GM11168 (cell line): Measurements from ENCODE around the gene ATP6V0C.
"Not testable (repeated sequence)": the region's sequence is repeated elsewhere in the genome, so short reads cannot be mapped to it uniquely, and the experiment has no call there.

Source experiments
- in situ Hi-C: fragments of 300-500 bp; cut with MboI; formaldehyde crosslinking; loops from one replicate; pipeline ENCODE4 v1.12.0; 2022; ENCODE audit warnings: low sequenced_read_pairs; ENCODE audit not compliant: unreplicated experiment

Gene ATP6V0C

DNA sequence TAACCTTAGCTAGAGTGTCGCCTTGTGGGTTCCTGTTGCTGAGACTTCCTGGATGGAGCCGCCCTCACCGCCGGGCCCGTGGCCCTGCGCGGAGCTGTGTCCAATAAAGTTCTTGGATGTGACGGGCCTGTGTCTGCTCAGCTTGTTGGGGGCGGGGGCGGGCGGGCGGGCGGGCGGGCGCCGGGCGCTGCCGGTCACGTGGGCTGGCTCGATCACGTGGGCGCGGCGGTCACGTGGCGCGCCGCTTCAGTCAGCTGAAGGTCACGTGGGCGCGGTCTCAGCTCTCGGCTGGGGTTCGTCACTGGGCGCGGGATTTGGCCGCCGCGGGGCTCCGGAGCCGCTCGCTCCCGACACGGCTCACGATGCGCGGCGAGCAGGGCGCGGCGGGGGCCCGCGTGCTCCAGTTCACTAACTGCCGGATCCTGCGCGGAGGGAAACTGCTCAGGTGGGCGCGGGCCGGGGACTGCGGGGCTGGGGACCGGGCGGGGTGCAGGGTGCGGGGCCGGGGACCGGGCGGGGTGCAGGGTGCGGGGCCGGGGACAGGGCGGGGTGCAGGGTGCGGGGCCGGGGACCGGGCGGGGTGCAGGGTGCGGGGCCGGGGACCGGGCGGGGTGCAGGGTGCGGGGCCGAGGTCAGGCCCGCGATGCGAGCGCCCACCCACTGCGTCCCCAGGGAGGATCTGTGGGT lies 6.5 kb downstream of the ATP6V0C start, which contains the start of gene AMDHD2:
AMDHD2 (plus strand) TSS at position 275 of the 687 bp plus-strand sequence; CDS start at position 363, 88 bp downstream.
- in situ Hi-C loops: no loop called here

DNA sequence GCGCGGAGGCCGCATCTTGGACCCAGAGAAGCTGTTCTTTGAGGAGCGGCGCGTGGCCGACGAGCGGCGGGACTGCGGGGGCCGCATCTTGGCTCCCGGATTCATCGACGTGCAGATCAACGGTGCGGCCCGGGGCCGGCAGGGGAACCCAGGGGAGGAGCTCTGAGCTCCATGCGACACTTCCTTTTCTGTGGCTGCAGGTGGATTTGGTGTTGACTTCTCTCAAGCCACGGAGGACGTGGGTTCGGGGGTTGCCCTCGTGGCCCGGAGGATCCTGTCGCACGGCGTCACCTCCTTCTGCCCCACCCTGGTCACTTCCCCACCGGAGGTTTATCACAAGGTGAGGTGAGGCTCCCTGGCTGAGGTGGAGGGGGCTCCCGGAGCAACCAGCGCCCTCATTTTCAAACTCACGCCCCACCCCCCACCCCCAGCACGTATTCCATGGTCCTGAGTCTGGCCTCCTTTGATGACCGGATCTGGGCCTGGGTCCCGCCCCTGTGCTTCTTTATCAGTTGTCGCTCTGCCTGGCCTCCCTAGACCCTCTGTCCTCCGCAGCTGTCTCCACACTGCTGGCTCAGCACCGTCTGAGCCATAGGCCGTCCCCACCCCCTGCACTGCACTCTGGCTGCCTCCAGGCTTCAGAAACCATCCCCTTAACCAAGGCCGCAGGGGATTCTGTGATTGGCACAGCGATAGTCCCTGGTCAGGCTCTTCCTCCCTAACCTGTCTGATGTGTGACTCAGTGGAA lies 7.2 kb downstream of the ATP6V0C start:
- in situ Hi-C loops: no loop called here

DNA sequence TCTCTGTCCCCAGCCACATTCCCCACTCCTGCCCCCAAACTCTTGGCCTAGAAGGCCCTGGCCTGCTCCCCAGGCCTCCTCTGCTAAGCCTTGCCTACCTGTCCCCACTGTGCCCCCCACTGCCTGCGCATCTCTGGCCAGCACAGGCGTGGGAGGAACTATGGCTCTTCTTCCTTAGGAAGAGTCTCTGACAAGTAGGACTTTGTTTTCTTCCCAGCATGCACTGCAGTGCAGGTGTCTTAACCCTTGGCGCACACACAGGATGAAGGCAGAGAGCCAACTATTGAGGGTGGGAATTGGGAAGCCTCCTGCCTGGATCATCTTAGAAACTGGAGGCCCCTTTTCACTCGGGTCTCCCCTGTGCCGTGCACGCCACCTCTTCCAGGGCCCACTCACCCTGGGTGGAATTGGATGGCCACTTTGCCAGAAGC lies 10.1 kb downstream of the ATP6V0C start:
- in situ Hi-C loops: no loop called here

DNA sequence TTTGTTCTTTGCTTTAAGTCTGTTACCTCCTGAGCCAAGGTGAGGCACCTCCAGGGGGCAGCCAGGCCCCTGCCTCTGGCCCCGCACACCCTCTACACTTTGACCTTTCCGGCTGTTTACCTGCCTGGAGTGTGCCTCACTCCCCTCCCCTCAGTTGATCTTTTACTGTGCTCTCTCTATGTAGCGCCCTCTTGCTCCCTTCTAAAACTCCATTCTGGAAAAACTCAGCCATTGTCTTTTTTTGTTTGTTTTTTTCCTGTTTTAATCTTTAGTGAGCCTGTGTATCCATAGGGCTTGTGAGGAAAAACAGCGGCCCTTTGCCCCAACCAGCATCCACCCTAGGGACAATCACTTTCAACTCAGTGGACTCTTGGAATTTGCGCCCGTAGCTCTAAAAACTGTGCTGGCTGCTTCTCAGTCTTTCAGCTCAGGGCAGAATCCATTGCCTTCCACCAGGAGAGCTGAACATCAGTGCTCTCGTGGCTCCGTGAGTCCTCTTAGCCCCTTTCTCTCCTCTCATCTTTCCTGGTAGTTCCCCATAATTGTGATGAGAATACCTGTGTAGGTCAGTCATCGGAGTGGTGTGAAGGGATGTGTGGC lies 10.7 kb downstream of the ATP6V0C start:
- in situ Hi-C loops: no loop called here

DNA sequence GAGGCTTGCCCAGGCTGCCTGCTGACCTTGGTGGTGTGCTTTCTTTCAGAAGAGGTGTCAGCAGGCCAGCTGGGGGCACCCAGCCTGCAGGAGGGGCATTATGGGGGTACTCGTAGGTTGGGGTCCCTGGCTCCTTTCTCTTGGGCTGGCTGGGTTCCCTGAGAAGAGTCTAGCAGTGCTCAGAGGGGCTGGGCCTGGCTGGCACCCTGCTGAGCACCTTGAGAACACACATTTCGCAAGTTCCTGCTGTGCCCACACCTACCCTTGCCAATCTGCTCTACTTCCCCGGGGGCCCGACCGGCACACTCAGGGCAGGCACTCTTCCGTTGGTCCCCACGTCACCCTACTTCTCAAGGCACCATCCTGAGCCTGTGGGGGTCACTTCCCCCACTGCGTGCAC lies 12.4 kb downstream of the ATP6V0C start:
- in situ Hi-C loops: no loop called here

DNA sequence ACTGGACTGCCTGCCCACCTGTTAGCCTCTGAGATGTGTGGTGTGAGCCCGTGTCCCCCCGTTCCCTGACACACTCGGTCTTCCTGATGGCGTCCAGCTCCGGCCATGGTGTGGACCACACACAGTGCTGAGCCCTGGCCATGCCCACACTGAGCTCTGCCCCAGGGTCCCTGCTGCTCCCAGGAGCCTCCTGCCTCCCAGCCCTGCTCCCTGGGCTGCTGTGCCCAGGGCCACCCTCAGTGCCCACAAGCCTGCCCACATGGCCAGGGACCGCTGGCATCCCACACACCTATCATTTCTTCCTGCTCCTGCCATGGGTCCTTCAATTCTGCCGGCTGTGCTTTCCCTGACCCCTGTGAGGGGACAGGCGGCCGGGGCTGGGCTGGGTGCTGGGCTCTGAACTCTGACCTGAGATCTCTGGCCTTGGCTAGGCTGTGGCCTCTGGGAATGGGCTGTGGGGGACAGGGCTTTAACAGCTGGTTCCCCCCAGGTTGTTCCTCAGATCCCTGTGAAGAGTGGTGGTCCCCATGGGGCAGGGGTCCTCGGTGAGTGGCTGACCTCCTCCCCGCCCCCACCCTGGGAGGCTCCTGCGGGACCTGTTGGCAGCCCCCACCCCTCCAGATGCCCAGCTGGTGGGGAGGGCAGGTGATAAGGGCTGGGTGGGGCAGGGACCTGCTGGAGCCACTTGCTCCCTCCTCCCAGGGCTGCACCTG lies 13.5 kb downstream of the ATP6V0C start:
- in situ Hi-C loops: no loop called here

DNA sequence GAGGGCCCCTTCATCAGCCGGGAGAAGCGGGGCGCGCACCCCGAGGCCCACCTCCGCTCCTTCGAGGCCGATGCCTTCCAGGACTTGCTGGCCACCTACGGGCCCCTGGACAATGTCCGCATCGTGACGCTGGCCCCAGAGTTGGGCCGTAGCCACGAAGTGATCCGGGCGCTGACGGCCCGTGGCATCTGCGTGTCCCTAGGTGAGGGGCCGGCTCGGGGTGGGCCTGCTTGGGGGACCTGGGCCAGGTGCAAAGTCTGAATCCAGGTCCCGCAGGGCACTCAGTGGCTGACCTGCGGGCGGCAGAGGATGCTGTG lies 14.0 kb downstream of the ATP6V0C start:
- in situ Hi-C loops: no loop called here

DNA sequence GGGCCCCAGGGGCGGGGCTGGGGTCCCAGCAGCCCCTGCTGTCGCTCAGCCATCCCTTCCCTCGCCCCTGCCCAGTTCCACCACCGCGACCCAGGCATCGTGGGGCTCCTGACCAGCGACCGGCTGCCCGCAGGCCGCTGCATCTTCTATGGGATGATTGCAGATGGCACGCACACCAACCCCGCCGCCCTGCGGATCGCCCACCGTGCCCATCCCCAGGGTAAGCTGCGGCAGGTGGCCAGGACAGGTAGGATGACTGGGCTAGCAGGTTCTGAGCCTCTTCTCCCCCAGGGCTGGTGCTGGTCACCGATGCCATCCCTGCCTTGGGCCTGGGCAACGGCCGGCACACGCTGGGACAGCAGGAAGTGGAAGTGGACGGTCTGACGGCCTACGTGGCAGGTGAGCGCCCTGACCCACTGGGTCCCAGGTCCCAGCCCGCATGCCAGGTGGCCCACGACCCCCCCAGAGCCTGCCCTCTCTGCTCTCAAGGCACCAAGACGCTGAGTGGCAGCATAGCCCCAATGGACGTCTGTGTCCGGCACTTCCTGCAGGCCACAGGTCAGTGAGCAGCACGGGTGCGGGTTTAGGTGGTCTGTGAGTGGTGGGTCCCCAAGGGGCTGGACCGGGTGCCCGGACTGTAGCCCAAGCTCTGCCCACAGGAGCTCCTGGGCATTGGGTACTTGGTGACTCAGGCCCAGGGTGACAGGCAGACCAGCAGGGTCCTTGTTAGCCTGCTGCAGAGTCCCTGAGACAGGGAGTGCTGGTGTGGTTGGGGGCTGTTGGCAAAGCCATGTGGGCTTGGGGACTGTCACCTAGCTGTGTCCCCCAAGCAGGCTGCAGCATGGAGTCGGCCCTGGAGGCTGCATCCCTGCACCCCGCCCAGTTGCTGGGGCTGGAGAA lies 14.7 kb downstream of the ATP6V0C start:
- in situ Hi-C loops: no loop called here

DNA sequence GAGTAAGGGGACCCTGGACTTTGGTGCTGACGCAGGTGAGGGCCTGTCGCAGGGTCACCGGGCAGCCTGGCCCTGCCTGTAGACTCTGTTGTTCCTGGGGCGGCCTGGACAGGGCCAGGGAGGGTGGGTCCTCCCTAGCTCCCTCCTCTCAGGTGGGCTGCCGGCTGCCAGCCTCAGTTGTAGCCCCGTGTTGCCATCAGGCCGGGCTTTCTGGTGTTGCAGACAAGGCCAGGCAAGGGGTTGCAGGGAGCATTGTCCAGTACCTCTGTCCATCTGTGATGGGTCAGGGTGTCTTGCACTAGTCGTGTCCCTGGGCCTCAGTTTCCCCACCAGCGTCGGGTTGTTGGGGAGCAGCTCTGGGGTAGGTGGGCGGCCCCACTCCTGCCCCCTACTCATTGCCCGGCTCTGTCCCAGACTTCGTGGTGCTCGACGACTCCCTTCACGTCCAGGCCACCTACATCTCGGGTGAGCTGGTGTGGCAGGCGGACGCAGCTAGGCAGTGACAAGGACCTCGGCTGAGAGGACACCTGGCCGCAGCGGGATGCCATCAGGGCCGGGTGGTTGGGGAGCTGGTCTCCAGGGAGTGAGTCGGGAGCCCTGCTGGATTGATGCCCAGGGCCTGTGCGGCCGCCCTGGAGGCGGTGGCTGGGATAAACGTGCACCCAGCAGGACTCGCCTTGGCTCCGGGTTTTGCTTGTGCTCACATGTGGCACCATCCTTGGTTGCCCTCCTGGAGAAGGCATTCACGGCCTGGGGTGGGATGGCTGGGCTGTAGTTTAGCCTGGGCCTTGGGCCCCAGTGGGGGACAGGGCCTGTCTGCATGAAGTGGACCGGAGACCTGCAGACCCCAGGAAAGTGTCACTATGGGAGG lies 15.5 kb downstream of the ATP6V0C start:
- in situ Hi-C loops: no loop called here

DNA sequence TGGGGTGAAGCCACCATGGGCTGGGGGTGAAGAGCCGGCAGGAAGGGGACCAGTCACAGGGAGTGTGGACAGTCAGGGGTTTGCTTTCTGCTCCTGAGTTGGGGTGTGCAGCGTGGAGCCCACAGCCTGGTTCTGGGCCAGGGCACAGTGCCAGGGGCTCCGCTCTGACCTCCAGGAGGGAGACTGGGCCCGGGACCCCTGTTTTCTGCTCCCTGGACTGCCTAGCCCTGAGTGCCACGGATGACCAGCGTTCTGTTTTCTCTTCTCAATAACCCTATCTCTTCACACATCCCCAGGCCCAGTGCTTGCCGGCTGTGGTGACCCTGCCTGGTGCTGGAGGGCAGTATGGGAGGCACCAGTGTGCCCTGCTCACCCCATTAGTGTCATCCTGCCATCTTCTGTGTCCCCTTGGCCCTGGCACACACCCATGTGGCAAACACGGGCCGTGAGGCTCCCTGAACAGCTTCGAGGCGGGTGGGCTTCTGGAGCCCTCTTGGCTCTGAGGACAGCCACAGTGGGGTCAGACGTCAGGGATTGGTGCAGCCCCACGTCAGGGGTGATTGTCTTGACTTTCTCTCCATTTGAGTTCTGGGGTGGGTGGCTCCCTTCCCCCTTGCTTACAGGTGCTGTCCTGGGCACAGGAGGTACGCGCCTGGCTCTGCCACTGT lies 16.3 kb downstream of the ATP6V0C start:
- in situ Hi-C loops: no loop called here

DNA sequence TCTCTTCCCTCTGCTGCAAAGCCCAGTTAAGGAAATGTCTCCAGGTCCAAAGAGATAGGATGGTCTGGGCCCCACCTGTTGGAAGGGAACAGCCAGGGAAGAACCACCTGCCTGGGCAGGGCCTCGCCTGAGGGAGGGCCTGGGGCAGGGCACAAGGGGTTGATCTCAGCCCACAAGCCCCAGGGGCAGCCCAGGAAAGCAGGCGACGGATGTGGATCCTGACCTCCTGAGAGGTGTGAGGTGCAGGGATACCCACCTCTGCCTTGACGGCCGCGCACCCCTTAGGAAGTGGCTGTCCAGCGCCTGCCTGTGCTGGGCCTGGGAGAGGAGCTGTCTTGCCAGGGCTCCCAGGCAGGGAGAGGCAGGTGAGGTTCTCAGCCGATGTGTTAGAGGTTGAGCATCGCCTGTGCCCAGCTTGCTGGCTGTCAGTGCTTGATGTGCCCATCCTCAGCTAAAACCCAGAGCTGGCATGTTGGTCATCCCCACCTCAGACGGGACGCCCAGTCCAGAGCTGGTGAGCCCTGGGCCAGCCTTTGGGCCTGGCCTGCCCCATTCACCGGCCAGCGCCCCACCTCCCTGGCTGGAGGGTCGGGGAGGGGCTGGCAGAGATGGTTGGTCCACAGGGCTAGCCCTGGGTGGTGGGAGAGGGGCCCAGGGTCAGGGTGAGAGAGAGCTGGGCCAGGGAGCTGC lies 17.0 kb downstream of the ATP6V0C start:
- in situ Hi-C loops: no loop called here

DNA sequence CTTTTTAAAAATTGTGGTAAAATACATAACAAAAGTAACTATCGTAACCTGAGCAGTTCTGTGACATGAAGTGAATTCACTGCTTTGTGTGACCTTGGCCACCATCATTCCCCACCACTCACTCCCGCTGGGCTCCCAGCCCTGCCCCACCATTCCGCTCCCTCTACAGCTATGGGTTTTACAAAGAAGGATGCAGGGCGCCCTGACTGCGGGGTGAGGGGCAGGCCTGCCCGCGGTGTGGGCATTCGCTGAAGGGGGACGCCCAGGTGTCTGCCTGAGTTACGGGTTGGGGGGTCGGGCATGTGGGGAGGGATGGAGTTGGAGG lies 17.6 kb downstream of the ATP6V0C start, which contains the start of gene CEMP1:
CEMP1 (minus strand) TSS at position 38 of the 325 bp plus-strand sequence. CDS start 335 bp downstream, outside the sequence.
- in situ Hi-C loops: no loop called here

DNA sequence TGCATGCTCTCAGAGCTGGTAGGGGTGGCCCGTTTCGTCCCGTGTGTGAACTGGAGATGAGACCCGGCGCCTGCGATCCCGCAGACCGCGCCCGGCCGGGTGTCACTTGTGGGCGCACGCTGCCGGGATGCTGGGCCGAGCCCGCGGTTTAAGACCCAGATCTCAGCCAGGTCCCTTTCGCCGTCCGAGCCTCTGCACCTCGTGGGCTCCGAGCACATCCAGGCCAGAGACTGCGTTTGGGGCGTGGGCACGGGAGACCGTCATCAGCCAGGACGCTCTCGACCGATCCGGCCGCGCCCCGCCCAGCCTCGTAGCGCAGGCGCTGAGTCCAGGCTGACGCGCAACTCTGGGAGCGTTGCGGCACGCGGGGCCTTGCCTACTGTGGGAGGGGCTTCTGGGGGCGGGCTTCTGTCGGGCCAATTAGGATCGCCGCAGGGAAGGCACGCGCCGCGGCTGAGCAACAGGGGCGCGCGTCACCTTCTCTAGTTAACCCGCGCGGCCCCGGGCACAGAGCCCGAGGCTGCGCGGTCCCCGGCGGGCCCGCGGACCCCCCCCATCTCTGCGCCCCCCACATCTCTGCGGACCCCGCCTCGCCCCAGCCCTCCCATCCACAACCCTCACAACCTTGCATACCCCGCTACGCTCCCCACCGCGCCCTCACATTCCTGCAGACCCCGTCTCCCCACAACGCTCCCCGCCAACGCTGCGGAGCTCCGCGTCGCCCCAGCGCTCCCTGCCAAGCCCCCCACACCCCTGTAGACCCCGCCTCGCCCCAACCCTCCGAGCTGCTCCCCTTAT lies 18.1 kb downstream of the ATP6V0C start:
- in situ Hi-C loops: no loop called here

DNA sequence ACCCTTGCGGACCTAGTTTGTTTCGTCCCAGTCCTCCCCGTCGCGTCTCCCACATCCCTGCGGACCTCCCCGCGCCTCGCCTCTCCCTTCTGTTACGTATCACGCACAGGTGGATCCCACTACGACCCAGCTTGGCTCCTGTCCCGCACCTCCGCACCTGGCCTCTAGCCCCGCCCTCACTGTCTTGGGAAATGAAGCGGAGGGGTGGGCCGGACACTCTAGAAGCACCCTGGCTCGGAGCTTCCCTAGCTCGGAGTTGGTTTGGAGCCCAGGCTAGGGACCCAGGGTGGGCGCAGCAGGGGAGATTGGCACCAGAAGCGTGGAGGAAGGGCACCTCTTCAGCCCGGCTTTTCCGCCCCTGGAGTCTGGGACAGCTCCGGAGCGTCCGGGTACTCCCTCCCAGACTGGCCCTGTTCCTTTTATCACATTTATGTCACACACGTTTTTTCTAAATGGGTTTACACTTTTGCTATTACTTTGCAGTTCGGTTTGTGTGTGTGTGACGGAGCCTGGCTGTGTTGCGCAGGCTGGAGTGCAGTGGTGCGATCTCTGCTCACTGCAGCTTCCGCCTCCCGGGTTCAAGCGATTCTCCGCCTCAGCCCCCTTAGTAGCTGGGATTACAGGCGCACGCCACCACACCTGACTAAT lies 18.9 kb downstream of the ATP6V0C start:
- in situ Hi-C loops: no loop called here

DNA sequence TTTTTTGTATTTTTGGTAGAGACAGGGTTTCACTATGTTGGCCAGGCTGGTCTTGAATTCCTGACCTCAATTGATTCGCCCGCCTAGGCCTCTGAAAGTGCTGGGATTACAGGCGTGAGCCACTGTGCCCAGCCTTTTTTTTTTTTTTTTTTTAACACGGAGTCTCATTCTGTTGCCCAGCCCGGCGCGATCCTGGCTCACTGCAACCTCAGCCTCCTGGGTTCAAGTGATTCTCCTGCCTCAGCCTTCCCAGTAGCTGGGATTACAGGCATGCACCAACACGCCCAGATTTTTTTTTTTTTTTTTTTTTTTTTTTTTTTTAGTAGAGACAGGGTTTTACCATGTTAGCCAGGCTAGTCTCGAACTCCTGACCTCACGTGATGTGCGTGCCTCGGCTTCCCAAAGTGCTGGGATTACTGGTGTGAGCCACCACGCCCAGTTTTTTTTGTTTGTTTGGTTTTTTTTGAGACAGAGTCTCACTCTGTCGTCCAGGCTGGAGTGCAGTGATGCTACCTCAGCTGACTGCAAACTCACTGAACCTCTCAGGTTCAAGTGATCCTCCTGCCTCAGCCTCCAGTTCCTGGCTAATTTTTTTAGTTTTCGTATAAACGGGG lies 19.5 kb downstream of the ATP6V0C start:
- in situ Hi-C loops: not testable (repeated sequence)

DNA sequence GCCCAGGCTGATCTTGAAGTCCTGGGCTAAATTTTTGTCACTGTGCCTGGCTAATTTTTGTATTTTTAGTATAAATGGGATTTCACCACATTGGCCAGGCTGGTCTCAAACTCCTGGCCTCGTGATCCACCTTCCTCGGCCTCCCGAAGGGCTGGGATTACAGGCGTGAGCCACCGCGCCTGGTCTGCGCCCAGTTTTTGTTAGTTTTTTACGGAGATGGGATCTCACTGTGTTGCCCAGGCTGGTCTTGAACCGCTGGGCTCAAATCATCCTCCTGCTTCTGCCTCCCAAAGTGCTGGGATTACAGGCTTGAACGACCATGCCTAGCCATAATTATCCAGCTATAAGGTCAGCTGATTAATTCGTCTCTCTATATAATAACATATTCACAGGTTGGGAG lies 20.2 kb downstream of the ATP6V0C start:
- in situ Hi-C loops: no loop called here
